SU-DHL-6 (cell line): ENCODE data around the gene WAPL.
A peak's percentile ranks its signal among the peaks of the same experiment; 100 is the strongest.

Experiments used
- H2AFZ ChIP-seq: fragments of 200-600 bp; sonication (generic); 2 replicates; pipeline ENCODE4 v1.6.1; 2014; ENCODE audit warnings: low read depth, mild to moderate bottlenecking, moderate library complexity, mixed read lengths, antibody characterized with exemption, low read length; ENCODE audit not compliant: severe bottlenecking
- H3F3A ChIP-seq: fragments of 200-600 bp; shearing (Covaris generic); 2 replicates; pipeline ENCODE4 v1.6.0; 2016; ENCODE audit warnings: antibody characterized with exemption, mild to moderate bottlenecking; ENCODE audit not compliant: insufficient read depth
- H3K27ac ChIP-seq: fragments of 200-600 bp; sonication (generic); 2 replicates; pipeline ENCODE4 v1.5.1; 2016; ENCODE audit warnings: low read depth, mild to moderate bottlenecking, low read length, moderate library complexity, mixed read lengths
- H3K27me3 ChIP-seq: fragments of 200-600 bp; sonication (generic), shearing (Covaris generic); 2 replicates; pipeline ENCODE4 v1.6.0; 2014; ENCODE audit warnings: mild to moderate bottlenecking, low read length
- H3K36me3 ChIP-seq: fragments of 200-600 bp; sonication (generic); 2 replicates; pipeline ENCODE4 v1.6.1; 2014; ENCODE audit warnings: mild to moderate bottlenecking, low read length, mixed read lengths
- H3K4me2 ChIP-seq: fragments of 300-600, 200-600 bp; shearing (Covaris generic), sonication (generic); 2 replicates; pipeline ENCODE4 v1.6.0; 2014; ENCODE audit warnings: low read length, low read depth, mild to moderate bottlenecking; ENCODE audit not compliant: poor library complexity, severe bottlenecking
- H3K4me3 ChIP-seq: fragments of 200-600 bp; sonication (generic); 2 replicates; pipeline ENCODE4 v1.5.1; 2014; ENCODE audit warnings: antibody characterized with exemption, low read length, mild to moderate bottlenecking, mixed read lengths; ENCODE audit not compliant: insufficient read depth, poor library complexity, severe bottlenecking
- H3K79me2 ChIP-seq: fragments of 200-600 bp; sonication (generic); 2 replicates; pipeline ENCODE4 v1.6.1; 2014; ENCODE audit warnings: mild to moderate bottlenecking, low read length, moderate library complexity; ENCODE audit not compliant: insufficient read depth
- H3K9ac ChIP-seq: fragments of 200-600 bp; sonication (generic); 2 replicates; pipeline ENCODE4 v1.7.0; 2014; ENCODE audit warnings: mild to moderate bottlenecking, low read length
- H3K9me2 ChIP-seq: fragments of 200-600 bp; sonication (generic); replicated peaks from 2 replicates; pipeline ENCODE4 v1.6.1; 2014; ENCODE audit warnings: low read length; ENCODE audit not compliant: insufficient read depth
- H3K9me3 ChIP-seq: fragments of 200-600 bp; sonication (generic); 2 replicates; pipeline ENCODE4 v1.6.1; 2014; ENCODE audit warnings: low read length, mixed read lengths; ENCODE audit not compliant: insufficient read depth
- H4K20me1 ChIP-seq: fragments of 200-600 bp; sonication (generic); 2 replicates; pipeline ENCODE4 v1.6.1; 2014; ENCODE audit warnings: low read depth, mild to moderate bottlenecking, antibody characterized with exemption, low read length, moderate library complexity, mixed read lengths
- EZH2phosphoT487 ChIP-seq: fragments of 200-600 bp; sonication (generic), shearing (Covaris generic); conservative IDR thresholded peaks from 2 replicates; pipeline ENCODE4 v1.6.1; 2018; ENCODE audit warnings: mild to moderate bottlenecking, antibody characterized with exemption, low read length, moderate library complexity, mixed read lengths
- TF ChIP-seq, protein P1 (sequence below): fragments of 200-600 bp; sonication (generic); IDR thresholded peaks from one replicate; pipeline ENCODE4 v1.5.1; 2017; ENCODE audit warnings: antibody characterized with exemption, mild to moderate bottlenecking, low read length, moderate library complexity; ENCODE audit not compliant: insufficient read depth, poor library complexity, severe bottlenecking

The WAPL gene

DNA sequence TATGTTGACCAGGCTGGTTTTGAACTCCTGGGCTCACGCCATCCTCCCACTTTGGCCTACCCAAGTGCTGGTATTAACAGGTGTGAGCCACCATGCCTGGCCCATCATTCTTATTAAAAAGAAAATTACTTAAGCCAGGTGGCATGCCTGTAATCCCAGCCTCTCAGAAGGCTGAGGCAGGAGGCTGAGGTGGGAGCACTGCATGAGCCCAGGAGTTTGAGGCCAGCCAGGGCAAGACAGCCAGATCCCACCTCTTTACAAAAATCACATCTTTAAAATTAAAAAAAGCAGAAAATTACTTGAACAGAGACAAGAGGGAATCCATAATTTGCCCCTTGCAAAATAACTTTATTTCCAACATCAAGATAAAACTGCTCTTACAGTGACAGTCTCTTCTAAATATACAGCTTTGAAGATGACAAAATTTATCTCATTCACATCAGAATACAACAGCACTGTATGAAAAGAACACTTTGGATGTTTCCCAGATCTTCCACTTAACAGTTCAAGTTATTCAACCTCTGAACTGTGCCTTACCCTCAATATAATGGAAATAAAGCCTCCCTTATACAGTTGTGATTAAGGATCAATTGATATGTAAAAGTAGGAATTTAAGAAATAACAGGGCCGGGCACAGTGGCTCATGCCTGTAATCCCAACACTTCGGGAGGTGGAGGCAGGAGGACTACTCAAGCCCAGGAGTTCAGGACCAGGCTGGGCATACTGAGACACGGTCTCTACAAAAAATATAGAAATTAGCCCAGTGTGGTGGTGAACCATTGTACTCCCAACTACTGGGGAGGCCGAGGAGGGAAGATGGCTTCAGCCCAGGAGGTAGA, 10.3 kb downstream of the WAPL start:
- no peak overlapping the region for H3K9ac ChIP-seq
- TF ChIP-seq EZH2phosphoT487 = no peak
- TF ChIP-seq, protein P1, sequence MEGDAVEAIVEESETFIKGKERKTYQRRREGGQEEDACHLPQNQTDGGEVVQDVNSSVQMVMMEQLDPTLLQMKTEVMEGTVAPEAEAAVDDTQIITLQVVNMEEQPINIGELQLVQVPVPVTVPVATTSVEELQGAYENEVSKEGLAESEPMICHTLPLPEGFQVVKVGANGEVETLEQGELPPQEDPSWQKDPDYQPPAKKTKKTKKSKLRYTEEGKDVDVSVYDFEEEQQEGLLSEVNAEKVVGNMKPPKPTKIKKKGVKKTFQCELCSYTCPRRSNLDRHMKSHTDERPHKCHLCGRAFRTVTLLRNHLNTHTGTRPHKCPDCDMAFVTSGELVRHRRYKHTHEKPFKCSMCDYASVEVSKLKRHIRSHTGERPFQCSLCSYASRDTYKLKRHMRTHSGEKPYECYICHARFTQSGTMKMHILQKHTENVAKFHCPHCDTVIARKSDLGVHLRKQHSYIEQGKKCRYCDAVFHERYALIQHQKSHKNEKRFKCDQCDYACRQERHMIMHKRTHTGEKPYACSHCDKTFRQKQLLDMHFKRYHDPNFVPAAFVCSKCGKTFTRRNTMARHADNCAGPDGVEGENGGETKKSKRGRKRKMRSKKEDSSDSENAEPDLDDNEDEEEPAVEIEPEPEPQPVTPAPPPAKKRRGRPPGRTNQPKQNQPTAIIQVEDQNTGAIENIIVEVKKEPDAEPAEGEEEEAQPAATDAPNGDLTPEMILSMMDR = no peak
- peaks cover 39% of the 10 kb centered on the region; the same call in 1 of the 2 replicates for H3F3A ChIP-seq
- H3K27me3 ChIP-seq = no peaks in the 10 kb centered on the region
- peaks cover 100% of the 10 kb centered on the region for H3K79me2 ChIP-seq
- H3K9me3 ChIP-seq = no peaks in the 10 kb centered on the region
- peaks cover 34% of the 10 kb centered on the region; the same call in 1 of the 2 replicates for H3K36me3 ChIP-seq
- H3K4me2 ChIP-seq = peak overlapping the region; percentile 55
- peak overlapping the region; percentile 5; the same call in 1 of the 2 replicates for H3K27ac ChIP-seq
- peaks cover 28% of the 10 kb centered on the region; the same call in 1 of the 2 replicates for H4K20me1 ChIP-seq
- H2AFZ ChIP-seq = no peak overlapping the region
- H3K9me2 ChIP-seq = no peaks in the 10 kb centered on the region
- H3K4me3 ChIP-seq = no peak overlapping the region

DNA sequence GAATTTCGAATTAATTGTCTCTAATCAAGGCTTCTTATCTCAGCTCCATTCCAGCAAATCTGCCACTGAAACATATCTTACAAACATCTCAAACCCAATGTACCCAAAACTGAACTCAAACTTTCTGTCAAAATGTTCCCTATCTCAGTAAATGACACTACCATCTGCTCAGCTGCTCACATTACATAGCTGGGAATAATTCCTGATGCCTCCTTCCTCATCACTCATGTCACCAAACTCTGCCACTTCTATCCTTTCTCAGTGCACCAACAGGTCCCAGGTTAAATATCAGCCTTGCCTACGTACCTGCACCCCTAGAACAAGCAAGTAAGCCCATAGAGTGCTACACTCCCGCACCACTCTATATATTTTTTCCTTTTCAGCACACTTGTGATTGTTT, 12.4 kb downstream of the WAPL start:
- H3K27ac ChIP-seq = no peak overlapping the region
- H3F3A ChIP-seq = peaks cover 42% of the 10 kb centered on the region
- H3K9ac ChIP-seq = no peak overlapping the region
- peaks cover 100% of the 10 kb centered on the region for H3K79me2 ChIP-seq
- no peaks in the 10 kb centered on the region for H3K9me3 ChIP-seq
- no peaks in the 10 kb centered on the region for H3K9me2 ChIP-seq
- TF ChIP-seq EZH2phosphoT487 = no peak
- TF ChIP-seq, protein P1 = no peak
- no peak overlapping the region for H3K4me3 ChIP-seq
- no peaks in the 10 kb centered on the region for H3K27me3 ChIP-seq
- no peak overlapping the region for H2AFZ ChIP-seq
- H3K36me3 ChIP-seq = peaks cover 35% of the 10 kb centered on the region; the same call in 1 of the 2 replicates
- H4K20me1 ChIP-seq = peaks cover 27% of the 10 kb centered on the region
- peak overlapping the region; percentile 17 for H3K4me2 ChIP-seq

DNA sequence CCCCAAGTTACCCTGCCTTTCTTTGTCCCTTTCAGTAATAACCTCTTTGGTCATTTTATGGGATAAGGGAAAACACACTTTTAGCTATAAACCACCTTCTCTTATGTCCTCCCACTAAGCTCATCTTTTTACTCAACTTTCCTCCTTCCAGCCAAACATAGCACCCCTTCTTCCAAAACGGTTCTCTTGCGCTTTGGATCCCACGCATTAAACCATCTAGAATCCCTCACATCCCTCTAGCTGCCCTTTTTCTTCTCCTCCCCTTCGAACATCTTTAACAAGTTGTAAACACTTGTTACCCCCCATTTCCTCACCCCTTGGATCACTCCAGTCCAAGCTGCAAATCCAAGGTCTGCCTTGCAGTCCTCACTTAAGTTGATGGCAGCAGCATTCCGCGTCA, 13.4 kb downstream of the WAPL start:
- peak overlapping the region; percentile 71 for H3K27ac ChIP-seq

More for the DNA sequence above, 13.4 kb downstream of the WAPL start:
- no peaks in the 10 kb centered on the region for H3K9me3 ChIP-seq
- H4K20me1 ChIP-seq = peaks cover 19% of the 10 kb centered on the region
- no peak overlapping the region for H2AFZ ChIP-seq
- H3K9ac ChIP-seq = peak overlapping the region; percentile 21; the same call in 1 of the 2 replicates
- peaks cover 36% of the 10 kb centered on the region for H3F3A ChIP-seq
- peak overlapping the region; percentile 60 for H3K4me2 ChIP-seq
- H3K36me3 ChIP-seq = peaks cover 27% of the 10 kb centered on the region; the same call in 1 of the 2 replicates
- TF ChIP-seq, protein P1 = no peak
- TF ChIP-seq EZH2phosphoT487 = no peak
- no peaks in the 10 kb centered on the region for H3K9me2 ChIP-seq
- H3K79me2 ChIP-seq = peaks cover 100% of the 10 kb centered on the region
- no peaks in the 10 kb centered on the region for H3K27me3 ChIP-seq
- no peak overlapping the region for H3K4me3 ChIP-seq
